ENCODE data around the gene DRAXIN.

Gene DRAXIN

GRCh38 chr1:11690397-11691301 is 861 bp upstream of the DRAXIN start:
- no peak for DNase-seq (ENCODE audit: low read depth)

GRCh38 chr1:11691928-11692711 is 610 bp downstream of the DRAXIN start:
- no peak for DNase-seq (ENCODE audit: low read depth)

GRCh38 chr1:11693024-11693590 is 1.6 kb downstream of the DRAXIN start:
- DNase-seq (ENCODE audit: low read depth) = peak; percentile 66

- no peak for DNase-seq (ENCODE audit: low read depth)
Measured at GRCh38 chr1:11693917-11694316, 2.4 kb downstream of the DRAXIN start.

GRCh38 chr1:11695861-11696260 is 4.4 kb downstream of the DRAXIN start:
- no peak for DNase-seq (ENCODE audit: low read depth)

GRCh38 chr1:11697188-11697892 is 5.8 kb downstream of the DRAXIN start:
- DNase-seq (ENCODE audit: low read depth) = no peak

GRCh38 chr1:11697893-11698210 is 6.3 kb downstream of the DRAXIN start:
- no peak for DNase-seq (ENCODE audit: low read depth)

GRCh38 chr1:11700601-11701467 is 9.3 kb downstream of the DRAXIN start:
- DNase-seq (ENCODE audit: low read depth) = no peak

- DNase-seq (ENCODE audit: low read depth) = no peak
Measured at GRCh38 chr1:11701551-11701961, 10.0 kb downstream of the DRAXIN start.

GRCh38 chr1:11701981-11702803 is 10.7 kb downstream of the DRAXIN start:
- no peak for DNase-seq (ENCODE audit: low read depth)

- no peak for DNase-seq (ENCODE audit: low read depth)
Measured at GRCh38 chr1:11703357-11704193, 12.1 kb downstream of the DRAXIN start.

- no peak for DNase-seq (ENCODE audit: low read depth)
Measured at GRCh38 chr1:11704194-11704529, 12.7 kb downstream of the DRAXIN start.

- no peak for DNase-seq (ENCODE audit: low read depth)
Measured at GRCh38 chr1:11704691-11705475, 13.4 kb downstream of the DRAXIN start.

- no peak for DNase-seq (ENCODE audit: low read depth)
Measured at GRCh38 chr1:11705596-11705995, 14.1 kb downstream of the DRAXIN start.

GRCh38 chr1:11706292-11706691 is 14.8 kb downstream of the DRAXIN start:
- DNase-seq (ENCODE audit: low read depth) = no peak

GRCh38 chr1:11707621-11708276 is 16.2 kb downstream of the DRAXIN start:
- DNase-seq (ENCODE audit: low read depth) = no peak

GRCh38 chr1:11708554-11709350 is 17.2 kb downstream of the DRAXIN start:
- DNase-seq (ENCODE audit: low read depth) = no peak
